WTC11 (cell line): ENCODE results near the gene FAM169A.

ENCODE experiments used
- ARID4B ChIP-seq: sonication (generic); formaldehyde crosslinking; IDR thresholded peaks from 2 replicates; pipeline ENCODE4 v1.8.0; 2023; ENCODE audit warnings: missing genetic modification reagents, mild to moderate bottlenecking, borderline replicate concordance
- CTCF ChIP-seq: fragments of 200-600 bp; IDR thresholded peaks from 2 replicates; pipeline ENCODE4 v1.8.0; 2022; ENCODE audit warnings: antibody characterized with exemption
- NR2C2 ChIP-seq: sonication (generic); formaldehyde crosslinking; IDR thresholded peaks from 2 replicates; pipeline ENCODE4 v1.8.0; 2022; ENCODE audit warnings: mild to moderate bottlenecking, missing genetic modification reagents
- SMAD4 ChIP-seq: sonication (generic); formaldehyde crosslinking; IDR thresholded peaks from 2 replicates; pipeline ENCODE4 v1.8.0; 2022; ENCODE audit warnings: mild to moderate bottlenecking, missing genetic modification reagents
- ZBTB21 ChIP-seq: sonication (generic); formaldehyde crosslinking; IDR thresholded peaks from 2 replicates; pipeline ENCODE4 v1.8.1; 2023; ENCODE audit warnings: mild to moderate bottlenecking, missing genetic modification reagents, borderline replicate concordance
- ZNF423 ChIP-seq: fragments of 250-450 bp; sonication (Bioruptor Pico); IDR thresholded peaks from 2 replicates; pipeline ENCODE4 v2.1.2; 2022; ENCODE audit warnings: mild to moderate bottlenecking, moderate library complexity
- ZNF671 ChIP-seq: fragments of 250-450 bp; sonication (Bioruptor Pico); IDR thresholded peaks from 2 replicates; pipeline ENCODE4 v1.8.0; 2021; ENCODE audit warnings: mild to moderate bottlenecking

- TF ChIP-seq SMAD4 (CRISPR knock-in tag), result no peak
- no peak for TF ChIP-seq ZNF423 (CRISPR knock-in tag)
- TF ChIP-seq ARID4B (CRISPR knock-in tag), result no peak
- TF ChIP-seq CTCF, result no peak
- no peak for TF ChIP-seq ZBTB21 (CRISPR knock-in tag)
- TF ChIP-seq ZNF671 (CRISPR knock-in tag), result no peak
- no peak for TF ChIP-seq NR2C2 (CRISPR knock-in tag)
Measured at GRCh38 chr5:74738406-74738805, 127.8 kb downstream of the FAM169A start.
